Measurements from ENCODE around the gene OR1N1. TPM values are rescaled to one million over a fixed set of nuclear protein-coding genes. Genes with fewer than 3 reads are reported as not detected.

OR1N1 gene
- total and polyA plus RNA-seq, 2 of the 13 experiments (the other 11 are each of a cell fraction or from before 2014, with no cell fraction given) = not detected

DNA sequence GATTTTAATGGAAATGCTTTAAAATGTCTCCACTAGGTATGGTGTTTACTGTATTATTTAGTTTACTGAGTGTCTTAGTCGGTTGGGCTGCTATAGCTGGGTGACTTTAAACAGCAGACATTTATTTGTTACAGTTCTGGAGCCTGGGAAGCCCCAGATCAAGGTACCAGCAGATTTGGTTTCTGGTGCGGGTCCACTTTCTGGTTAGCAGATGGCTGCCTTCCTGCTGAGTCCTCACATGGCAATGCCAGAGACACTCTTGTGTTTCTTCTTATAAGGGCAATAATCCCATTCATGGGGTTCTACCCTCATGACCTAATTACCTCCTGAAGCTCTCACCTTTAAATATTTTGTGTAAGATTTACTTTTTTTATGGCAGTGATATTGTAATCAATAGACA is 8.9 kb downstream of the OR1N1 start (continued):
- TF ChIP-seq XBP1 (CRISPR knock-in tag; IDR thresholded peaks at IDR 0.05) (no peak), SRF (IDR thresholded peaks at IDR 0.05; ENCODE audit: low read depth, low read length) (no peak), ZNF678 (CRISPR knock-in tag; IDR thresholded peaks at IDR 0.05) (no peak), SSRP1 (CRISPR knock-in tag; IDR thresholded peaks at IDR 0.05) (no peak), SYNCRIP (IDR thresholded peaks at IDR 0.05; ENCODE audit: insufficient read depth, low read depth, low read length) (no peak), EHMT2 (IDR thresholded peaks at IDR 0.05; ENCODE audit: borderline replicate concordance, low read depth, low read length) (no peak)

DNA sequence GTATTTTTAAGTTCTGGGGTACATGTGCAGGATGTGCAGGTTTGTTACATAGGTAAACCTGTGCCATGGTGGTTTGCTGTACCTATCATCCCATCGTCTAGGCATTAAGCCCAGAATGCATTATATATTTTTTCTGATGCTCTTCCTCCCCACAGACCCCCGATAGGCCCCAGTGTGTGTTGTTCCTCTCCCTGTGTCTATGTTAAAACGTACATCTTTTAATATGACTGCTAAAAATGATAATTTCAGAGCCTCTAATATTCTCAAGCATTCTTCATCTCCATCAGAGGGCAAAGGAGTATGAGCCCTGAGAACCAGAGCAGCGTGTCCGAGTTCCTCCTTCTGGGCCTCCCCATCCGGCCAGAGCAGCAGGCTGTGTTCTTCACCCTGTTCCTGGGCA is 16.6 kb downstream of the OR1N1 start, which contains the start of gene OR1J2:
OR1J2 (plus strand) TSS at position 301 of the 400 bp plus-strand sequence; CDS start at position 301, 0 bp downstream.
- 1% methylated on average over 6 of the region's 6 CpGs for WGBS (ENCODE audit: low lambda C conversion rate)
- no peak for FAIRE-seq
- POLR2A ChIA-PET = no interaction called here
- no peak for TF ChIP-seq RFXAP (CRISPR knock-in tag; IDR thresholded peaks at IDR 0.05; ENCODE audit: borderline replicate concordance)
- TF ChIP-seq, protein P1, sequence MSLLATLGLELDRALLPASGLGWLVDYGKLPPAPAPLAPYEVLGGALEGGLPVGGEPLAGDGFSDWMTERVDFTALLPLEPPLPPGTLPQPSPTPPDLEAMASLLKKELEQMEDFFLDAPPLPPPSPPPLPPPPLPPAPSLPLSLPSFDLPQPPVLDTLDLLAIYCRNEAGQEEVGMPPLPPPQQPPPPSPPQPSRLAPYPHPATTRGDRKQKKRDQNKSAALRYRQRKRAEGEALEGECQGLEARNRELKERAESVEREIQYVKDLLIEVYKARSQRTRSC (CRISPR knock-in tag; IDR thresholded peaks at IDR 0.05; ENCODE audit: low read depth) = no peak
- no peak for TF ChIP-seq ZFP36L1 (CRISPR knock-in tag; IDR thresholded peaks at IDR 0.05)
- no peak for TF ChIP-seq ZNF33B (CRISPR knock-in tag; IDR thresholded peaks at IDR 0.05)
- no peak for TF ChIP-seq THRA (CRISPR knock-in tag; IDR thresholded peaks at IDR 0.05; ENCODE audit: borderline replicate concordance)
- no peak for TF ChIP-seq ZNF619 (CRISPR knock-in tag; IDR thresholded peaks at IDR 0.05)
- TF ChIP-seq MTA1 (CRISPR knock-in tag; IDR thresholded peaks at IDR 0.05; ENCODE audit: borderline replicate concordance) = no peak
- no peak for TF ChIP-seq PCBP2 (optimal IDR thresholded peaks at IDR 0.05; ENCODE audit: low read depth, low read length, poor library complexity, severe bottlenecking)
- TF ChIP-seq YEATS4 (CRISPR knock-in tag; IDR thresholded peaks at IDR 0.05; ENCODE audit: borderline replicate concordance) = no peak
- TF ChIP-seq SAP130 (CRISPR knock-in tag; IDR thresholded peaks at IDR 0.05; ENCODE audit: low read depth) = no peak
- TF ChIP-seq, protein P2, sequence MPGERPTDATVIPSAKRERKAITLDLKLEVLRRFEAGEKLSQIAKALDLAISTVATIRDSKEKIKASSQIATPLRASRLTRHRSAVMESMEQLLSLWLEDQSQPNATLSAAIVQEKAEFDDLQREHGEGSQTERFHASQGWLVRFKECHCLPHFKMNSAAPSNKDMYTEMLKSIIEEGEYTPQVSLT (CRISPR knock-in tag; IDR thresholded peaks at IDR 0.05; ENCODE audit: borderline replicate concordance, low read depth) = no peak
- no peak for TF ChIP-seq FOXC1 (CRISPR knock-in tag; IDR thresholded peaks at IDR 0.05; ENCODE audit: borderline replicate concordance)
- no peak for TF ChIP-seq CEBPB (IDR thresholded peaks at IDR 0.05; ENCODE audit: borderline replicate concordance, low read depth, low read length)
- TF ChIP-seq, protein P3, sequence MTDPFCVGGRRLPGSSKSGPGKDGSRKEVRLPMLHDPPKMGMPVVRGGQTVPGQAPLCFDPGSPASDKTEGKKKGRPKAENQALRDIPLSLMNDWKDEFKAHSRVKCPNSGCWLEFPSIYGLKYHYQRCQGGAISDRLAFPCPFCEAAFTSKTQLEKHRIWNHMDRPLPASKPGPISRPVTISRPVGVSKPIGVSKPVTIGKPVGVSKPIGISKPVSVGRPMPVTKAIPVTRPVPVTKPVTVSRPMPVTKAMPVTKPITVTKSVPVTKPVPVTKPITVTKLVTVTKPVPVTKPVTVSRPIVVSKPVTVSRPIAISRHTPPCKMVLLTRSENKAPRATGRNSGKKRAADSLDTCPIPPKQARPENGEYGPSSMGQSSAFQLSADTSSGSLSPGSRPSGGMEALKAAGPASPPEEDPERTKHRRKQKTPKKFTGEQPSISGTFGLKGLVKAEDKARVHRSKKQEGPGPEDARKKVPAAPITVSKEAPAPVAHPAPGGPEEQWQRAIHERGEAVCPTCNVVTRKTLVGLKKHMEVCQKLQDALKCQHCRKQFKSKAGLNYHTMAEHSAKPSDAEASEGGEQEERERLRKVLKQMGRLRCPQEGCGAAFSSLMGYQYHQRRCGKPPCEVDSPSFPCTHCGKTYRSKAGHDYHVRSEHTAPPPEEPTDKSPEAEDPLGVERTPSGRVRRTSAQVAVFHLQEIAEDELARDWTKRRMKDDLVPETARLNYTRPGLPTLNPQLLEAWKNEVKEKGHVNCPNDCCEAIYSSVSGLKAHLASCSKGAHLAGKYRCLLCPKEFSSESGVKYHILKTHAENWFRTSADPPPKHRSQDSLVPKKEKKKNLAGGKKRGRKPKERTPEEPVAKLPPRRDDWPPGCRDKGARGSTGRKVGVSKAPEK (CRISPR knock-in tag; IDR thresholded peaks at IDR 0.05; ENCODE audit: borderline replicate concordance) = no peak
- TF ChIP-seq CC2D1A (CRISPR knock-in tag; IDR thresholded peaks at IDR 0.05) = no peak

More for the DNA sequence above, 16.6 kb downstream of the OR1N1 start, which contains the start of gene OR1J2:
- peaks cover 0 to 3% of the 10 kb centered on the region in 2 experiments; a peak in 1 of 5 replicates for H3K27me3 ChIP-seq (ENCODE audit: control insufficient read depth in 1 of 2, insufficient read depth in 2 of 2, low read length in 2 of 2)
- no peaks in the 10 kb centered on the region for H3K36me3 ChIP-seq (replicated peaks in 1 of 2; ENCODE audit: control insufficient read depth in 1 of 2, insufficient read depth in 2 of 2, low read length in 2 of 2)
- no peaks in the 10 kb centered on the region for H3K9me3 ChIP-seq (ENCODE audit: low read length)
- H3K79me2 ChIP-seq (ENCODE audit: insufficient read depth, low read length) = no peaks in the 10 kb centered on the region
- peaks cover 8% of the 10 kb centered on the region; the same call in 1 of the 2 replicates for H3K4me1 ChIP-seq (ENCODE audit: insufficient read depth, low read length)
- CTCF ChIA-PET (ENCODE audit: low intra/inter-chr PET ratio, low total read pairs) = no interaction called here
- no peaks in the 10 kb centered on the region for H4K20me1 ChIP-seq (ENCODE audit: insufficient read depth, low read length)
- intact Hi-C loops (cut with micrococcal nuclease; ENCODE audit: unreplicated experiment) (no loop called here), in situ Hi-C loops (cut with HindIII; ENCODE audit: extremely low pct_ligation_motif_present, low pct_unique_long_range_greater_than_20kb) (no loop called here)
- DNase-seq (ENCODE audit: low spot score) (no peak), ATAC-seq (no peak)
- no peak within 1 kb of the TSS for H3K9ac ChIP-seq (ENCODE audit: insufficient read depth, low read depth, low read length)
- BruUV-seq (replicated peaks) = no TSS peak
- no peak within 1 kb of the TSS for H3K27ac ChIP-seq (ENCODE audit: extremely low read length, insufficient read depth, low read length)
- H3K4me2 ChIP-seq (ENCODE audit: low read depth, low read length) = no peak within 1 kb of the TSS
- H3K4me3 ChIP-seq (replicated peaks in 1 of 3; ENCODE audit: insufficient read depth in 1 of 3, low read depth in 2 of 3, low read length in 3 of 3) = no peak within 1 kb of the TSS
- H2AFZ ChIP-seq (ENCODE audit: low read length) = no peak within 1 kb of the TSS

Measured in HepG2 (cell line).